Femur (tissue), 1 donor: ENCODE data around the gene SRXN1.

ENCODE experiments used
- DNase-seq: peaks from one replicate; pipeline ENCODE4 v3.0.0-alpha.2; 2017

The SRXN1 gene

DNA sequence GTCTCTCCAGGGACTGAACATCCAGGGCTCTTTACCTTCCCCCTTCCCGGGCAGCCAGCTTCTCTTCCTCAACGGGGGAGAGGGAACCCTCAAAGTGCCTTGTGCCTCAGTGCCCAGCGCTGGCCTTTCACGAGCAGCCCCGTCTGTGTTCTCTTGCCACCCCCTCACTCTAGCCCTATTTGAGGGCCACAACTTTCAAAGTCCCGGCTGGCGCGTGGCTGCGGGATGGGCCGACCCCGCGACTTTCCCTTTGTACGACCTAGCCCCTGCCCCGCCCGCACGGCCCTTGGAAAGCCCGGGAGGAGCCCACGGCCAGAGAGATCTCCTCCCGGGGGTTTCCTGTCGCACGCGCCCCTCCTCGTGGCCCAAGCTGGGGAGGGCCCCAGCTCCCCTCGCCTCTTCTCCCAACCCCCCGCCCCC, 22.0 kb upstream of the SRXN1 start:
- DNase-seq, result no peak

GRCh38 chr20:673603-674001, 20.6 kb upstream of the SRXN1 start:
- no peak for DNase-seq

DNA sequence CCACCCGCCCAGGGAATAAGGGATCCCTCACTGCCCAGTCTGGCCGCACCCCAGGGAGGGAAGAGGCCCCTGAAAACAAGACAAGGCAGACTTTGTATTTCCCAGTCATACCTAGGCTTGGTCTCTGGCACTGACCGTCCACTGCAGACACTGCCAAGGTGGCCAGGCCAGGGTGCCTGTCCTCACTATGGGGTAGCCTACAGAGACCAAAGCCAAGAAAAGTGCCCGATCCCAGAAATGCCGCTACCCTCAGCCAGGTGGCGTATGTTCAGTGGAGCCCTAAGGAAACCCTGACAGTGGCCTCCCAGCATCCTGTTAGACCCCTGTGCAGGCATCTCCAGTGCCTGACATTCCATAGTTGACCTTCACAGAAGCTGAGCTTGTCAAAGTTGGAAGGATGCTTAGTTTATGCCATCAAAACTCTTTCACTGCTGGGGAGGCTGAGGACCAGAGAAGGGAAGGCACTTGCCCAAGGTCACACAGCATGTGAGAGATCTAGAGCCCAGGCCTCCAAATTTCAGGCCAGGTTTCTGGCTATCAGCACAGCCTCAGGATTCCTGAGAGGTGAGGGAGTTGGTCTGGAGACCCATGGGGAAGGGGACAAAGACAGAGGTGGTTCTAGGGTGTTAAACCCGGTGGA, 20.1 kb upstream of the SRXN1 start:
- DNase-seq, result no peak

DNA sequence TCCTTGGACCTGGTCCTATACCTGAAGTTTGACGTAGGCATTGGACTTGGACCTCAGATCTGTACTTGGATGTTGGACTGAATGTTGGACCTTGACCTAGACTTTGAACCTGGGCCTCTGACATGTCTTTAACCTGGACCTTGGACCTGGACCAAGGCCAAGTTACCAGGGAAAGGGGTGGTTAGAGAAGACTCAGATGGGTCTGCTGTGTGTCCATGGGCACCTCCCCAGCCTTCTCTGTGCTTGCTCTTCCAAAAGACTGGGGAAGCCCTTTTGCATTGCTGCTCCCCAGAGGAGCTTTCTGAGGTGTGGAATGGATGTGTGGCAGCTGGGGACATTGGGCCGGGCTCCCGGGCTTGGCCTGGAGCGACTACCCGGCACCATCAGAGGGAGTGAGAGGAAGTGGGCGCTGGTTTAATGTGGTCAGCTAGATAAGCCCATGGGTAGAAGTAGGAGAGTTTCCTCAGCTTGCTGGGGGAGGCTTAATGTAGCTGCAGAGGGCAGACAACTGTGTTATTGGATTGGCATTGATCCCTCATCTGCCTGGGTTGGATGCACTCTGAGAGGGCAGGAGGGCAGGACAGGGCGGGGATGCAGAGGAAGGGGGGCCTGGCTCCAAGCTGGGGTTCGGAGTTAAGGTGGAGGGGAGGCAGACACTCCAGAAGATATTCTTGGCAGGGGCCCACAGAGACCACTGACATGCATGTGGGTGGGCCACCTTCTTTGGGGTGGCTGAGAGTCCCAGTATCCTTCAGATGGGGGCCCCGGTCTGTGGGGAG, 18.4 kb upstream of the SRXN1 start:
- no peak for DNase-seq

DNA sequence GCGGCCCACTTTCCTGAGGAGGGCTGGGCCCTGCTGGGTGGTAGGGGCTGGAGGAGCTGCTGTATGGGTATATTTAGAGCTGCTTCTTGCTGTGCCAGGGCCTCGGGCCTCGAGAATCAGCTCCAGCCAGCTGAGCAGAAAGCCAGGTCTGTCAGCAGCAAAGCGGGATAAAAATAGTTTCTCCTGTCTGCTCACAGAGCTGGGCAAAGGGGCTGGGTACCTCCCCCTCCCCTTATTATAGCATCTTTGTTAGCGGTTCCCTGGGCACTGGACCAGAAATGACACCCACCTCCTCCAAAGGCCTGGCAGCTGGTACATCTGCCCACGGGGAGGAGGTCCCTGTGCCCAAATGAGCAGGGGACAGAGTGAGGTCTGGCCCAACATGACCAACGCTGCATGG, 16.6 kb upstream of the SRXN1 start:
- DNase-seq, result no peak

GRCh38 chr20:668638-669037, 15.6 kb upstream of the SRXN1 start:
- no peak for DNase-seq

DNA sequence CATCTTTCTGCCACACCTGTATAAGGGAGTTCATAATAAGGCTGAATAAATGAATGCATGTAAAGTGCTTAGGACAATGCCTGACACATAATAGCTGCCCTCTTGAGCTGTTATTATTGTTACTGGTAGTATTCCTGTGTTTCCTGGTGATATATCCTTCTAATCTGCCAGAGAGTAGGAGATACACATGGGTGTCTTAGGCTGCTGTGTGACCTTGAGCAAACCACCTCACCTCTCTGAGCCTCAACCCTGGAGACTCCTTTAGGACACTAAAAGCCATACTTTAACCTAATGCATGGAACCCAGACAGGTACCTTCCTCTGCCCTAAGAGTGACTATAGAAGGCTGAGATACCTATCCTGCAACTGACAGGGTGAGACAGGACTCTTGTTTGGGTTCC, 15.1 kb upstream of the SRXN1 start:
- no peak for DNase-seq

- DNase-seq, result peak; percentile 40
Observed at GRCh38 chr20:667351-668034, 14.5 kb upstream of the SRXN1 start.

- no peak for DNase-seq
Observed at GRCh38 chr20:666877-667276, 13.9 kb upstream of the SRXN1 start.

DNA sequence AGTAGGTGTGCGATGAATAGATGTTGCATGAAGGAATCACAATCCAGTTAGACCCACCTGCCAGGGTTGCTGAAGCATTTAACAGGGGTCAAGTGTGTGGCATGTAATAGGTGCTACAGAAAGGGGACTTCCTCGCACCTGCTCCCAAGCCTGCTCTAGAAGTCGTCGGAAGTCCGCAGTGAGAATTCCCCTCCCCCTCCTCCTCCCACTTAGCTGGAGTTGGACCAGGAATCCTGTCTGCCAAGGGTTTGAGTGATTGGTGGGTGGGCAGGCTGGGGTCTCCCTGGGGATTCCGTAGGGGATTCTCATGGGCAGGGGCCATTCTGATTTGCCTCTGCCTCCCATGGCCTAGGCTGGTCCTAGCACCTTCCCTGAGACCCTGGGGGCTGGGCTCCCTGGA, 12.3 kb upstream of the SRXN1 start:
- no peak for DNase-seq

GRCh38 chr20:664576-664975, 11.6 kb upstream of the SRXN1 start:
- no peak for DNase-seq

- DNase-seq, result no peak
Observed at GRCh38 chr20:664151-664550, 11.2 kb upstream of the SRXN1 start.

GRCh38 chr20:663315-664090, 10.5 kb upstream of the SRXN1 start:
- DNase-seq, result no peak

- DNase-seq, result no peak
Observed at GRCh38 chr20:662277-663192, 9.5 kb upstream of the SRXN1 start.

GRCh38 chr20:661474-662270, 8.7 kb upstream of the SRXN1 start:
- no peak for DNase-seq

DNA sequence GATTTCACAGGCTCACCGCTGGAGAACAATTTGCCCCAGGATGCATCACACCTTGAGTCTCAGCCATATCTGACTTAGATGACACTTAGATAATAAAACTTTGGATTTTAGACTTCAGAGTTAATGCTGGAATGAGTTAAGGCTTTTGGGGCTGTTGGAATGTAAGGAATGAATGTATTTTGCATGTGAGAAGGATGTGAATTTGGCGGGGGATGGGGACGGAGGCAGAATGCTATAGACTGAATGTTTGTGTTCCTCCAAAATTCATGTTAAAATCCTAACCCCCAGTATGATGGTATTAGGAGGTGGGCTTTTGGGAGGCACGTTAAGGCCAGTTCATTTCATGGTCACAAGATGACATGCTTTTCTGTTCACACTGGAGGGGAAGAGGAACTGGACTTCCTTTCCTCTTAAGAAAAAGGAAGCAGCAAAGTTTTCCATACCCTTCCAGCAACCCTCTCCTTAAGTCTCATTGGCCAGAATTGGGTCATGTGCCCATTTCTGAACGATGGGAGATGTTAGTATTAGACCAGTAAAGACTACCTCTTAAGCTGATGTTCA, 5.8 kb upstream of the SRXN1 start:
- DNase-seq, result no peak

DNA sequence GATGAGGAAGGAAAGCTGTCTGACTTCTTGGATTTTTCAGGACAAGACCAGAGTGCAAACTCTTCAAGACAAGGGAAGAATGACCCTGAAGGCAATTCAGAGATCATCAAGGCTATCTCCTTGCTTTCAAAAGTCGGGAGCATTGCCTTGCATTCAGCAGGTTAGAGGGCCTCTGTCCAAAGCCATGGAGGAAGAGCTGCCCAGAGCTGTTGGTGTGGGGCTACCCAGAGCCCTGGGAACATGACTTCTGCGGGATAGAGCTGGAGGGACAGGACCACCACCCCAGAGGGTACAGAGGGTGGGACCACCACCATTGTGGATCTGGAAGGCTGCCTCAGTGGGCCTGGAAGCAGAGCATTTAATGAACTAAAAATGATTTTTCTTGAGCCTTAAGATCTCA, 5.2 kb upstream of the SRXN1 start:
- DNase-seq, result no peak

GRCh38 chr20:655726-656624, 3.0 kb upstream of the SRXN1 start:
- no peak for DNase-seq

GRCh38 chr20:654417-654750, 1.4 kb upstream of the SRXN1 start:
- no peak for DNase-seq
